NCI-H2107 treated with DMSO at 0.1 percent for 48 hours (cell line): Measurements from ENCODE around the gene RAE1.

Experiments
- DNase-seq: peaks from one replicate; lab custom pipeline; 2025; ENCODE audit not compliant: unreplicated experiment; lab: John Stamatoyannopoulos, UW

Gene RAE1

GRCh38 chr20:57387463-57387862 is 36.4 kb downstream of the RAE1 start:
- no peak for DNase-seq

GRCh38 chr20:57387945-57388371 is 36.9 kb downstream of the RAE1 start:
- DNase-seq = no peak

GRCh38 chr20:57388953-57389694 is 38.1 kb downstream of the RAE1 start:
- peak; percentile 20 for DNase-seq

- no peak for DNase-seq
These were observed 38.9 kb downstream of the RAE1 start for GRCh38 chr20:57389695-57390603.

GRCh38 chr20:57390604-57391438 is 39.8 kb downstream of the RAE1 start, which contains the start of gene RBM38:
RBM38 (plus strand) TSS chr20:57391396; CDS start chr20:57391582, 186 bp downstream.
- no peak for DNase-seq

GRCh38 chr20:57391439-57392301 is 40.6 kb downstream of the RAE1 start:
- no peak for DNase-seq

GRCh38 chr20:57392512-57393271 is 41.6 kb downstream of the RAE1 start:
- DNase-seq = peak; percentile 36

- DNase-seq = peak; percentile 66
These were observed 42.5 kb downstream of the RAE1 start for GRCh38 chr20:57393321-57394120.

- no peak for DNase-seq
These were observed 43.3 kb downstream of the RAE1 start for GRCh38 chr20:57394121-57395082.

GRCh38 chr20:57395111-57395966 is 44.3 kb downstream of the RAE1 start:
- no peak for DNase-seq

- DNase-seq = no peak
These were observed 45.3 kb downstream of the RAE1 start for GRCh38 chr20:57396212-57396983.

GRCh38 chr20:57396984-57397692 is 46.1 kb downstream of the RAE1 start:
- DNase-seq = no peak

- DNase-seq = no peak
These were observed 46.6 kb downstream of the RAE1 start for GRCh38 chr20:57397693-57398108.

GRCh38 chr20:57398231-57398821 is 47.3 kb downstream of the RAE1 start:
- DNase-seq = peak; percentile 80
